GM10248 (cell line): ENCODE measurements around the gene ARMC2.
"Not testable (repeated sequence)": the region's sequence is repeated elsewhere in the genome, so short reads cannot be mapped to it uniquely, and the experiment has no call there.

Experiments
- CTCF ChIA-PET: fragments of 300-600 bp; sonication (Branson Sonifier 250); formaldehyde crosslinking; extraction: SDS; loops from one replicate; lab custom pipeline; 2021; ENCODE audit warnings: antibody characterized with exemption; lab: Yijun Ruan, JAX
- POLR2A ChIA-PET: fragments of 350-650 bp; sonication (Branson Sonifier 250); formaldehyde crosslinking; extraction: SDS; loops from one replicate; lab custom pipeline; 2020; ENCODE audit warnings: antibody characterized with exemption; lab: Yijun Ruan, JAX
- DNase-seq: peaks from one replicate; pipeline ENCODE4 v3.0.0; 2012; ENCODE audit errors: extremely low spot score
- CTCF ChIP-seq: IDR thresholded peaks from 2 replicates; pipeline ENCODE4 v1.5.1; 2012; ENCODE audit warnings: mild to moderate bottlenecking, low read depth; ENCODE audit errors: extremely low read depth, missing control alignments, control extremely low read depth

Gene ARMC2

GRCh38 chr6:108927927-108928326, 79.7 kb downstream of the ARMC2 start:
- no peak for DNase-seq
- CTCF ChIA-PET: interaction anchor here (0.9 to 1.2 kb wide), 4 partner anchors 10 to 35 kb away, joined by 3 to 6 read pairs (median 3); no protein-coding TSS in a partner anchor
- POLR2A ChIA-PET: no interaction called here
- TF ChIP-seq CTCF: no peak

- CTCF ChIA-PET: interaction anchor here (0.9 to 1.0 kb wide), 3 partner anchors 14 to 35 kb away, joined by 3 read pairs; no protein-coding TSS in a partner anchor
- no peak for DNase-seq
- no peak for TF ChIP-seq CTCF
- POLR2A ChIA-PET: no interaction called here
Measured at GRCh38 chr6:108928650-108929049, 80.4 kb downstream of the ARMC2 start.

GRCh38 chr6:108931090-108931489, 82.9 kb downstream of the ARMC2 start:
- DNase-seq, POLR2A ChIA-PET: not testable (repeated sequence)
- CTCF ChIA-PET: interaction anchor here (1.0 to 1.7 kb wide), 4 partner anchors 10 to 16 kb away, joined by 3 to 6 read pairs (median 4); no protein-coding TSS in a partner anchor

GRCh38 chr6:108937170-108937569, 88.9 kb downstream of the ARMC2 start:
- POLR2A ChIA-PET: no interaction called here
- DNase-seq: no peak
- CTCF ChIA-PET: no interaction called here
- TF ChIP-seq CTCF: no peak

- no peak for TF ChIP-seq CTCF
- POLR2A ChIA-PET: no interaction called here
- DNase-seq: no peak
- CTCF ChIA-PET: interaction anchor here (1.2 to 1.6 kb wide), 2 partner anchors 9 to 15 kb away, joined by 3 to 4 read pairs; no protein-coding TSS in a partner anchor
Measured at GRCh38 chr6:108940741-108941140, 92.5 kb downstream of the ARMC2 start.

- CTCF ChIA-PET: interaction anchor here (1.2 to 1.6 kb wide), 2 partner anchors 10 to 14 kb away, joined by 3 to 4 read pairs; no protein-coding TSS in a partner anchor
- no peak for DNase-seq
- POLR2A ChIA-PET: no interaction called here
- TF ChIP-seq CTCF: no peak
Measured at GRCh38 chr6:108941281-108941680, 93.1 kb downstream of the ARMC2 start.

GRCh38 chr6:108941859-108942258, 93.6 kb downstream of the ARMC2 start:
- DNase-seq: no peak
- no peak for TF ChIP-seq CTCF
- ChIA-PET POLR2A (no interaction called here), CTCF (interaction anchor here (1.2 kb wide), 1 partner anchor 8 kb away, joined by 3 read pairs; no protein-coding TSS in a partner anchor)
